ENCODE measurements around the gene FAM72B. TPM values are rescaled to one million over a fixed set of nuclear protein-coding genes. Genes with fewer than 3 reads are reported as not detected.
"Not testable (repeated sequence)": the region's sequence is repeated elsewhere in the genome, so short reads cannot be mapped to it uniquely, and the experiment has no call there.

The FAM72B gene
- 3.1 and 4.1 TPM in 2 replicates for total RNA-seq (2012; rRNA removed)

DNA sequence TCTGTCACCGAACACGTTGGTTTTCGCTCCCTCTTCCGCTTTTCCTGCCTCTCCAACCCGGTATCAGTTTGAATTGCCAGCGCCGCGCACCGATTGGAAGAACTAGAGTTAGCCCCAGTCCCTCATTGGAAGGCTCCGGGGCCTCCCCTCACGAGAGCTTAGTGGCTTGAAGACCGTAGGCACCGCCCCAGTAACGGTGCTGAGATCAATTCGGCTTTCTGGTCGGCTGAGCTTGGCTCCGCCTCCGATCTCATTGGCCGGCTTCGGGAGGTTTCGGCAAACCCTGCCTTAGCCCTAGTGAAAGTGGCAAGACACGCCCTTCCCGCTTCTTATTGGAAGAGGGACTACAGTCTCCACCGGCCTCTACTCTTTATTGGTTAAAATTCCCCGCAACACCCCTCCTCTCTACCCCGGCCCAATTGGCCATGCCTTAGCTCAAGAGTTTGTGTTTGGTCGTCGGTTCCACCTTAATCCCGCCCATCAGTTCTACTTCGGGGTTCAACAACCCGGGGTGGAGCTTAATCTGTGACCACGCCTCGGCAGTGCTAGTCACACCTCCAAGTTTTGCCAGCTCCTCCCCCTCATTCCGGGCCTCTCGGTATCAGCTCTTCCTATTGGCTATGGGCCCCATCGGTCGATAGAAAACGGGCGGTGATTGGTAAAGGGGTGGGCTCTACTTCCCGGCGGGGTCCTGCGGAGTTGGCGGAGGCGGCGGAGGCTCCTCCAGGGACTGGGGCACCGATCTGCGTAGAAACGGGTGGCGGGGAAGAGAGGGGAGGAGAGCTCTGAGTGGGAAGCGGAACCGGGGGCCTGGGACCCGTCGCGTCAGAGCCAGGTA is at the start of gene FAM72B, which contains the start of gene SRGAP2C:
Gene FAM72B, minus strand, starts transcription at position 51 of the 838 bp plus-strand sequence. CDS start 851 bp downstream, outside the sequence.
Gene SRGAP2C, plus strand, starts transcription at position 686 of the 838 bp plus-strand sequence. CDS start 2,472 bp downstream, outside the sequence.
- H3K4me1 ChIP-seq (ENCODE audit: control insufficient read depth, insufficient read depth, low read length); H3K36me3 ChIP-seq (ENCODE audit: insufficient read depth, low read length); H3K9me3 ChIP-seq (replicated peaks; ENCODE audit: low read length); H3K27me3 ChIP-seq (ENCODE audit: control insufficient read depth, insufficient read depth, low read length): not testable (repeated sequence)
- H3K9ac ChIP-seq (ENCODE audit: low read depth, low read length), result peak within 1 kb of the TSS; percentile 62
- H3K4me3 ChIP-seq (ENCODE audit: low read length), result peak within 1 kb of the TSS; percentile 66
- H3K4me2 ChIP-seq (ENCODE audit: low read length), result peak within 1 kb of the TSS; percentile 75

DNA sequence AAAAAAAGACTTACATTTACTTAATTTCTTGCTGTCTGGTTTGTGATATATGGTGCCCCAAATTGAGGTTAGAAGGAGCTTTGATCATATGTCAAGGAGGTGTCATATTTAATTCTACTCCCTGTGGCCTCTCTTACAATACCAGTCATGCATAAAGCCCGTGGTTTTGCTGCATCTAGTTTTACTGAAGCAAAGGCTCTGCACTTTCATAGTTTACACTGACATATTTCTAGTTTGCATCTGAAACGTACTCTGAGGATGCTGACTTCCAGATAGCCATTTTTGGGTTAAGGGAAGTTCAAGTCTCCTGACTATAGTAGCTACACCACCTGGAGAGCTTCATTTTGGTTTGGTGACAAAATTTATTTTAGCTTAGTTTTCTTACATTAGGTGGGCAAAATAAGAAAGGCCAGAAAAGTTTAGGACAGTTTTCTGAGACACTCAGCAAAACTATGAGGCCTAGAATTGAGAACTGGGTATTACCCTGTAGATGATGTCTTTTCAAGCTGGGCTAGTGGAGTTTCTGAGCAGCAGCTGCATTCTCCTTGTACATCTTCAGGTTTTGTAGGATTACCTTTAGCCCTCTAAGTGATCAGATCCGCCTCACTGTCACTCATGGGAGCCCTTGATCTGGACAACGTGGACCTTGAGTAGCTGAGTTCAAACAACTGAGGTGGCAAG is 48.4 kb upstream of the FAM72B start:
- not testable (repeated sequence) for H3K4me1 ChIP-seq (ENCODE audit: control insufficient read depth, insufficient read depth, low read length); H3K36me3 ChIP-seq (ENCODE audit: insufficient read depth, low read length); H3K9ac ChIP-seq (ENCODE audit: low read depth, low read length); H3K9me3 ChIP-seq (replicated peaks; ENCODE audit: low read length); H3K4me3 ChIP-seq (ENCODE audit: low read length); H3K27me3 ChIP-seq (ENCODE audit: control insufficient read depth, insufficient read depth, low read length); H3K4me2 ChIP-seq (ENCODE audit: low read length)

DNA sequence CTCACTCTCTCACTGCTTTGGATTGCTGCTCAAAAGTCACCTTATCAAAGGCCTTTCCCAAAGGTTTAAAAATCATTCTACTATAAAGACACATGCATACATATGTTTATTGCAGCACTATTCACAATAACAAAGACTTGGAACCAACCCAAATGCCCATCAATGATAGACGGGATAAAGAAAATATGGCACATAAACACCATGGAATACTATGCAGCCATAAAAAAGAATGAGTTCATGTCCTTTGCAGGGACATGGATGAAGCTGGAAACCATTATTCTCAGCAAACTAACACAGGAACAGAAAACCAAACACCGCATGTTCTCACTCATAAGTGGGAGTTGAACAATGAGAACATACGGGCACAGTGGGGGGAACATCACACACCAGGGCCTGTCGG is 46.5 kb upstream of the FAM72B start:
- H3K9ac ChIP-seq (ENCODE audit: low read depth, low read length); H3K4me2 ChIP-seq (ENCODE audit: low read length); H3K4me1 ChIP-seq (ENCODE audit: control insufficient read depth, insufficient read depth, low read length); H3K4me3 ChIP-seq (ENCODE audit: low read length); H3K36me3 ChIP-seq (ENCODE audit: insufficient read depth, low read length); H3K9me3 ChIP-seq (replicated peaks; ENCODE audit: low read length); H3K27me3 ChIP-seq (ENCODE audit: control insufficient read depth, insufficient read depth, low read length): not testable (repeated sequence)

DNA sequence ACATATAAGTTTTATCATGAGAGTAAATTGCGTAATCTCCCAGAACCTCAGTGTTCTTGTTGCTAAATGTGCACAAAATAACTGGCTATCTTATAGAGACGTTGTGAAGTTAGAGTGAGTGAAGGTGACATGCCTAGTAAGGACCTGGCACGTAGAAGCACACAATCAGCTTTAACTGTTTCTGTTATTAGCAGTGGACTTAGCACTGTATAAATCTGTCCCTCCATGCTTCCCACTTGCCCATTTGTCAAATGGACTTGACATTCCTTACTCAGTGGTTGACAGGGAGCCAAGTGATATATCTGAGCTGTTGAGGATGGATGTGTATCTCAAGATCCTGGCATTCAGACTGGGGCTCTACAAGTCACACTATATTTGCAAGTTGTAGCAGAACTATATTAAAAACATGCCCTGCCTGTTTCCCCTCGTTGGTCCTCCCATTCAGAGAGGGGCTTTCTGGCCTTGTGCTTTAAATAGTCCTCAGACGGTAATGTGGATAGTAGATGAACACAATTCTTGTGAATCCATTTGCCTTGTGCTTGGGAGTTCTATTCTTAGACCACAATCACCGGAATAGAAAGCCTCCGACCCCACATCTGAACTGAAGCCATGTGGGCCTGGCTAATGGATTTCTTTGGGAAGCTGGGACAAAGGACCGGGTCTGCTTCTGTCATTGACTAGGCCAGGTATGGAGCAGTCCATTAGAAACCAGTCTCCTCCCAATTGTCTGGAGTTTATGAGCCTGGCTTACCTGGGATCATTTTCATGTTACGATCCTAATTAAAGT is 43.6 kb upstream of the FAM72B start:
- not testable (repeated sequence) for H3K9ac ChIP-seq (ENCODE audit: low read depth, low read length); H3K4me1 ChIP-seq (ENCODE audit: control insufficient read depth, insufficient read depth, low read length); H3K9me3 ChIP-seq (replicated peaks; ENCODE audit: low read length); H3K27me3 ChIP-seq (ENCODE audit: control insufficient read depth, insufficient read depth, low read length); H3K4me2 ChIP-seq (ENCODE audit: low read length); H3K36me3 ChIP-seq (ENCODE audit: insufficient read depth, low read length); H3K4me3 ChIP-seq (ENCODE audit: low read length)

DNA sequence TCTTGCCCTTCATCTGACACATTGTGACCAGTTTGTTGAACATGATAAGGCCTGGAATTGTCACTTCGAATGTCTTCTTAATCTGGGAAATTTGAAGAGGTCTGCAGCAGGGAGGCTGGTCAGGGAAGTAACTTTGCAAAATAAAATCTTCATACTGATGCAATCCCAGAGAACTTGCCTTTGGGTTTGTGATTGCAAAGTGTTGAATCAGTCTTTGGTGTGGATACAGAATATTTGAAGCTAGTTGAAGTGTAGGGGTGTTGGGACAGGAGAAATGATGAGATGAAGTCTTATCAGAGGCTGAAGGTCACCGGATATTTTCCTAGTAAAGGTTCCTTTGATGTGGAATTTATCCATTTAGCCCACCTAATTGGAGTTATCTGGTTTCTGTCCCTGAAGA is 42.8 kb upstream of the FAM72B start:
- H3K4me1 ChIP-seq (ENCODE audit: control insufficient read depth, insufficient read depth, low read length); H3K27me3 ChIP-seq (ENCODE audit: control insufficient read depth, insufficient read depth, low read length); H3K9me3 ChIP-seq (replicated peaks; ENCODE audit: low read length); H3K36me3 ChIP-seq (ENCODE audit: insufficient read depth, low read length); H3K4me2 ChIP-seq (ENCODE audit: low read length); H3K9ac ChIP-seq (ENCODE audit: low read depth, low read length); H3K4me3 ChIP-seq (ENCODE audit: low read length): not testable (repeated sequence)

DNA sequence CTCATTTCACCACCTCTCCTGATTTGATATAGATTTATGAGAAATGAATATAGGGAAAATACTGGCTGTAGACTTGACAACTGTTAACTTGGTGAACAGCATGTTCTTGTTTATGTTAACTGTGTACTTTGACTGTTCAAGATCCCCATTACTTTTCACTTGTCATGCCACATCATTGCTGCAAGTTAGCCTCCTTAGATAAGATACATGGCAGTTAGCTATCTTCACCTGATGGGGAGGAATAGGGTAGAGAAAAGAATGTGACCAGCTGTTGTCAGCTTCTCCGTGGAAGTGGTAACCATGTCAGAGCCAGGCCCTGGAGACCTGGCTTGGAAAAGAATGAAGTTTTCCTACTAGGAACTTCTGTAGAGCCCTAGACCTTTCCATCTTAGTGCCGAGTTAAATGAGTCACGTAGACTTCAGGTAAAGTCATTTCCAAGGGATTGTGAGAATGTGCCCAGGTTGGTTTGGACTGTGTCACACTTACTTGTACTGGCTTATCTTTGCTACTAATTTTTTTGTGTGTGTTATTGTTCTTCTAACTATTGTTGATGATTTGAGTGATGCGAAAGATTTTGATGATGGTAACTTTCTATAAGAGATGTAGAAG is 42.3 kb upstream of the FAM72B start:
- not testable (repeated sequence) for H3K9ac ChIP-seq (ENCODE audit: low read depth, low read length); H3K27me3 ChIP-seq (ENCODE audit: control insufficient read depth, insufficient read depth, low read length); H3K36me3 ChIP-seq (ENCODE audit: insufficient read depth, low read length); H3K4me3 ChIP-seq (ENCODE audit: low read length); H3K9me3 ChIP-seq (replicated peaks; ENCODE audit: low read length); H3K4me2 ChIP-seq (ENCODE audit: low read length); H3K4me1 ChIP-seq (ENCODE audit: control insufficient read depth, insufficient read depth, low read length)

DNA sequence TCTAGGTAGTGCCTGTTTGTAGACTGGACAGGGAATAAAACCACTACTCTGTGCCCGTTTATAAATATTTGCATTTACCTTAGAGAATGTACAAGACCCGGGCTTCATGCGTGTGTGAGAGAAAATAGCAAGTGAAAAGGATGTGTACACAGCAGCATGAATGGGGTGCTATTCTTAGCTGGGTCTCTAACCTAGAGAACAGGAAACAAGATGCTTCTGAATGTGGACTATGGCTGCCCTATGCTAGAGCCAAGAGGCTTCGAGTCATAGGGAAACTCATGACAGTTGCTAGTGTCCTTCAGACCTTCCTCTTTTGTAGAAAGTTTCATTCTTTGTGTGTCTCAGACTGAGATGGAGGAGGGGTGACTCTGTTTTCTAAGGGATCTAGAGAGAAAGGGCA is 40.6 kb upstream of the FAM72B start:
- not testable (repeated sequence) for H3K27me3 ChIP-seq (ENCODE audit: control insufficient read depth, insufficient read depth, low read length); H3K4me3 ChIP-seq (ENCODE audit: low read length); H3K9ac ChIP-seq (ENCODE audit: low read depth, low read length); H3K4me1 ChIP-seq (ENCODE audit: control insufficient read depth, insufficient read depth, low read length); H3K9me3 ChIP-seq (replicated peaks; ENCODE audit: low read length); H3K4me2 ChIP-seq (ENCODE audit: low read length); H3K36me3 ChIP-seq (ENCODE audit: insufficient read depth, low read length)

DNA sequence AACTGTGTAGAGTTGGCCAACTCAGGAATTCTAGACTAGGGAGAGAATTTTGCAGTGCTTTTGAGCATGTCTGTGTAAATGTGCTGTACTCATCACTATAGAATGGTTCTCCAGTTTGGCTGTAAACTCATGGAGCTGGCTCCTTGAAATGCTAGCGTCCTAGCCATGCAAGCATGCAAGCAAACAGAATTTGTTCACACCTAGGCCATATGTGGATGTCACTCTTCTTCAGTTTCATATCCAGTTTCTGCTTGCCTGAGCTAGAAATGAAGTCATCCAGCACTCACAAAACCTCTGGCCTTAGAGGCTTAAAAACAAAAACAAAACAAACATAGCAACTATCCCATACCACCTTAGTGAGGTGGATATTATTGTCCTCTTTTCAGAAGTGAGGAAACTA is 37.6 kb upstream of the FAM72B start:
- H3K9ac ChIP-seq (ENCODE audit: low read depth, low read length); H3K36me3 ChIP-seq (ENCODE audit: insufficient read depth, low read length); H3K4me3 ChIP-seq (ENCODE audit: low read length); H3K4me1 ChIP-seq (ENCODE audit: control insufficient read depth, insufficient read depth, low read length); H3K4me2 ChIP-seq (ENCODE audit: low read length); H3K27me3 ChIP-seq (ENCODE audit: control insufficient read depth, insufficient read depth, low read length); H3K9me3 ChIP-seq (replicated peaks; ENCODE audit: low read length): not testable (repeated sequence)

DNA sequence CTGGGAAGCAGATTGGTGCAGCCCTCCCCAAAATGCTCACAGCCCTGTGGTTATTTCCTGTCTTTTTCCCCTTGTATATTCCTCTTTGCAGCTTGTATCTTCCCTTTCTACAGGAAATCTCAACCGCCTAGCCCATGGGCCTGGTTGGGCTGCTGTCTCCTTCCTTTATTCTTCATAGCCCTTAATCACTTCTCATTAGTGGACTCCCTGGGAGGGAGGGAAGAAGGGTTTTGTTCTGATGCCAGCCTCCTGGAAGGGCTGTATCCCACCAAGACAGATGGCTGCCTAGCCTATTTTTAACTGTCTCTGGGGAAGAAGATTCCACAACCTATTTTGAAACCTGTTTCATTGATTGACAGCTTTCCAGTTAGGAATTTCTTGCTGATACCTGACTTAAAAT is 32.5 kb upstream of the FAM72B start:
- H3K36me3 ChIP-seq (ENCODE audit: insufficient read depth, low read length); H3K9me3 ChIP-seq (replicated peaks; ENCODE audit: low read length); H3K9ac ChIP-seq (ENCODE audit: low read depth, low read length); H3K27me3 ChIP-seq (ENCODE audit: control insufficient read depth, insufficient read depth, low read length); H3K4me3 ChIP-seq (ENCODE audit: low read length); H3K4me2 ChIP-seq (ENCODE audit: low read length); H3K4me1 ChIP-seq (ENCODE audit: control insufficient read depth, insufficient read depth, low read length): not testable (repeated sequence)

DNA sequence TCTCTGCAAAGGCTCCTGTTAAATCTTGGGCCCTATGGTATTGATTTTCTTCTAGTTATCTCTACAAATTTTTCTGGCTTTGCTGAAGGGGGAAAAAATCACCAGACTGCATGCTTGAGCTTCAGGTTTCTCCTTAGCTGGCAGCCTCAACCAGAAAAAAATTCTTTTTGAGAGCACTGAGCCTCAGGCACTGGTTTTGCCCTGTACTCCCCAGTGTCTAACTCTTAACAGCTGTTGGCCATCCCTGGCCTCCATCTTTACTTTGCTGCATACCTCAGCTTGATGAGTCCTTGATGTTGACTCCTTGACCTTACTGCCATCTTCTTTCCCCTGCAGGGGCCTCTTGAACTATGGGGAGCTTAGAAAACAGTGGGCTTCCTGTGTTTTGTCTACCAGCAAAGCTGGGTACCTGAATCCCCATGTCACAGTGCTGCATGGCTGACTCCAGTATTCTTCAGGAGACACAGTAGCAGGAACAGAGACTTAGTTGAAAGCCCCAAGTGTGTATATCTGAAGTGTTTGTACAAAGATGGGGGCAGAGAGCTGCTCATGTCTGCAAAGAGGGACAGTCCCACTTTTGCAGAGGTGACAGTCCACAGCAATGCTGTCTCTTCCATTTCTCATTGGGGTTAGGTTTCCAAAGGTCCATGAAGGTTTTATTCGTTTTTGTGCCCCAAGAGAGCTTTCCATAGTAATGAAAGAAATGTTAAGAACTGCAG is 31.7 kb upstream of the FAM72B start:
- not testable (repeated sequence) for H3K4me2 ChIP-seq (ENCODE audit: low read length); H3K36me3 ChIP-seq (ENCODE audit: insufficient read depth, low read length); H3K9me3 ChIP-seq (replicated peaks; ENCODE audit: low read length)

More for the DNA sequence above, 31.7 kb upstream of the FAM72B start:
- H3K9ac ChIP-seq (ENCODE audit: low read depth, low read length); H3K4me1 ChIP-seq (ENCODE audit: control insufficient read depth, insufficient read depth, low read length); H3K4me3 ChIP-seq (ENCODE audit: low read length); H3K27me3 ChIP-seq (ENCODE audit: control insufficient read depth, insufficient read depth, low read length): not testable (repeated sequence)
